ENCODE data around the gene SMURF2.

SMURF2 gene

GRCh38 chr17:64639516-64639915 lies 22.6 kb downstream of the SMURF2 start:
- no peak for TF ChIP-seq GATA2 (IDR thresholded peaks at IDR 0.05; ENCODE audit: low read depth, low read length)

- no peak for TF ChIP-seq GATA2 (IDR thresholded peaks at IDR 0.05; ENCODE audit: low read depth, low read length)
- TF ChIP-seq GATA3 (IDR thresholded peaks at IDR 0.05; ENCODE audit: low read depth, low read length): no peak
These were observed 23.4 kb downstream of the SMURF2 start for GRCh38 chr17:64638552-64639203.

GRCh38 chr17:64635647-64636305 lies 26.3 kb downstream of the SMURF2 start:
- TF ChIP-seq GATA2 (IDR thresholded peaks at IDR 0.05; ENCODE audit: low read depth, low read length) (no peak), GATA3 (IDR thresholded peaks at IDR 0.05; ENCODE audit: low read depth, low read length) (no peak)

- TF ChIP-seq GATA2 (IDR thresholded peaks at IDR 0.05; ENCODE audit: low read depth, low read length) (no peak), GATA3 (IDR thresholded peaks at IDR 0.05; ENCODE audit: low read depth, low read length) (no peak)
These were observed 27.9 kb downstream of the SMURF2 start for GRCh38 chr17:64634218-64634617.

GRCh38 chr17:64632606-64633005 lies 29.5 kb downstream of the SMURF2 start:
- TF ChIP-seq GATA3 (IDR thresholded peaks at IDR 0.05; ENCODE audit: low read depth, low read length): no peak

- no peak for TF ChIP-seq GATA2 (IDR thresholded peaks at IDR 0.05; ENCODE audit: low read depth, low read length)
- no peak for TF ChIP-seq GATA3 (IDR thresholded peaks at IDR 0.05; ENCODE audit: low read depth, low read length)
These were observed 29.9 kb downstream of the SMURF2 start for GRCh38 chr17:64632194-64632593.

- no peak for TF ChIP-seq GATA2 (IDR thresholded peaks at IDR 0.05; ENCODE audit: low read depth, low read length)
- no peak for TF ChIP-seq GATA3 (IDR thresholded peaks at IDR 0.05; ENCODE audit: low read depth, low read length)
These were observed 31.5 kb downstream of the SMURF2 start for GRCh38 chr17:64630309-64631223.

GRCh38 chr17:64628641-64629040 lies 33.5 kb downstream of the SMURF2 start:
- TF ChIP-seq GATA2 (IDR thresholded peaks at IDR 0.05; ENCODE audit: low read depth, low read length): no peak
- no peak for TF ChIP-seq GATA3 (IDR thresholded peaks at IDR 0.05; ENCODE audit: low read depth, low read length)

- TF ChIP-seq GATA3 (IDR thresholded peaks at IDR 0.05; ENCODE audit: low read depth, low read length): no peak
- no peak for TF ChIP-seq GATA2 (IDR thresholded peaks at IDR 0.05; ENCODE audit: low read depth, low read length)
These were observed 34.3 kb downstream of the SMURF2 start for GRCh38 chr17:64627797-64628196.

GRCh38 chr17:64626827-64627226 lies 35.3 kb downstream of the SMURF2 start:
- TF ChIP-seq GATA2 (IDR thresholded peaks at IDR 0.05; ENCODE audit: low read depth, low read length): no peak
- TF ChIP-seq GATA3 (IDR thresholded peaks at IDR 0.05; ENCODE audit: low read depth, low read length): no peak

- TF ChIP-seq GATA2 (IDR thresholded peaks at IDR 0.05; ENCODE audit: low read depth, low read length) (no peak), GATA3 (IDR thresholded peaks at IDR 0.05; ENCODE audit: low read depth, low read length) (no peak)
These were observed 36.6 kb downstream of the SMURF2 start for GRCh38 chr17:64625541-64625940.

- TF ChIP-seq GATA2 (IDR thresholded peaks at IDR 0.05; ENCODE audit: low read depth, low read length) (no peak), GATA3 (IDR thresholded peaks at IDR 0.05; ENCODE audit: low read depth, low read length) (no peak)
These were observed 39.0 kb downstream of the SMURF2 start for GRCh38 chr17:64622931-64623654.

GRCh38 chr17:64621772-64622171 lies 40.3 kb downstream of the SMURF2 start:
- no peak for TF ChIP-seq GATA2 (IDR thresholded peaks at IDR 0.05; ENCODE audit: low read depth, low read length)
- no peak for TF ChIP-seq GATA3 (IDR thresholded peaks at IDR 0.05; ENCODE audit: low read depth, low read length)

- TF ChIP-seq GATA3 (IDR thresholded peaks at IDR 0.05; ENCODE audit: low read depth, low read length) (no peak), GATA2 (IDR thresholded peaks at IDR 0.05; ENCODE audit: low read depth, low read length) (no peak)
These were observed 43.3 kb downstream of the SMURF2 start for GRCh38 chr17:64618848-64619247.
